Large intestine (tissue), 3 donors: Measurements from ENCODE around the gene LINGO4. TPM values are rescaled to one million over a fixed set of nuclear protein-coding genes. Genes with fewer than 3 reads are reported as not detected.

Experiments used
- DNase-seq, 2 donors: peaks; one replicate each; pipeline versions ENCODE4 v3.0.0 to v3.0.0-alpha.2; 2013
- H3K27ac ChIP-seq: one replicate; pipeline ENCODE4 v1.5.1; 2013; ENCODE audit warnings: low read length
- H3K27me3 ChIP-seq: 2 replicates; pipeline ENCODE4 v1.6.1; 2013; ENCODE audit warnings: low read length; ENCODE audit not compliant: control insufficient read depth, insufficient read depth
- H3K36me3 ChIP-seq: 2 replicates; pipeline ENCODE4 v1.6.1; 2013; ENCODE audit warnings: low read length; ENCODE audit not compliant: control insufficient read depth, insufficient read depth
- H3K4me1 ChIP-seq: one replicate; pipeline ENCODE4 v1.6.1; 2013; ENCODE audit warnings: low read length; ENCODE audit not compliant: control insufficient read depth, insufficient read depth
- H3K4me3 ChIP-seq: one replicate; pipeline ENCODE4 v1.5.1; 2013; ENCODE audit warnings: low read length
- H3K9me3 ChIP-seq: one replicate; pipeline ENCODE4 v1.6.1; 2013; ENCODE audit warnings: mild to moderate bottlenecking, low read depth, low read length, moderate library complexity; ENCODE audit not compliant: control insufficient read depth
- whole genome bisulfite sequencing: methylation state at CpG from one replicate; pipeline ENCODE4 v1.1.5; 2013; ENCODE audit warnings: low lambda C conversion rate; ENCODE audit not compliant: insufficient coverage; 5-methylcytosine and 5-hydroxymethylcytosine counted together
- polyA plus RNA-seq: library from polyadenylated mRNA; unstranded; fragments of 120-200 nt; gene quantifications from one replicate; pipeline ENCODE4 v1.2.1, GENCODE V29; 2013

Gene LINGO4
- polyA plus RNA-seq, 1 donor: 0.81 TPM

DNA sequence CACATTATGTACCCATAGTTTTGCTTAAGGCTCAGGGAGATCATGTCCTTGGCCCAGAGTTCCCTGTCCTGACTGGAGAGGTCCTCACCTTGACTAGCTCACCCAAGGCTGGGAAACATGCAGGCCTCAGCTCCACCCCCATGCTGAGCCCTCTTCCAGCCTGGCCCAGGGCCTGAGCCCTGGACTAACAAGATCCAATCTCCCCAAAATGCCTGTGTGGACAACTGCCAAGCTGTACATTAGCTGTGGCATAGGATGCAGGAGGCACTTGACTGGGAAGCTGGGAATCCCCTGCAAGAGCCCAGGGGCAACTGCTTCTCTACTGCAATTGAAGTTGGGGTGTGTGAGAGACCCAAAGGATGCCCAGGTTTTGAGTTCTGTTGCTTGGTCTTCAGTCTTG is 2.1 kb downstream of the LINGO4 start:
- Histone ChIP-seq H3K9me3 (no peaks in the 10 kb centered on the region), H3K27ac (no peak overlapping the region), H3K36me3 (no peaks in the 10 kb centered on the region), H3K27me3 (peaks cover 47% of the 10 kb centered on the region), H3K4me1 (no peaks in the 10 kb centered on the region), H3K4me3 (no peak overlapping the region)
- DNase-seq: no peak

DNA sequence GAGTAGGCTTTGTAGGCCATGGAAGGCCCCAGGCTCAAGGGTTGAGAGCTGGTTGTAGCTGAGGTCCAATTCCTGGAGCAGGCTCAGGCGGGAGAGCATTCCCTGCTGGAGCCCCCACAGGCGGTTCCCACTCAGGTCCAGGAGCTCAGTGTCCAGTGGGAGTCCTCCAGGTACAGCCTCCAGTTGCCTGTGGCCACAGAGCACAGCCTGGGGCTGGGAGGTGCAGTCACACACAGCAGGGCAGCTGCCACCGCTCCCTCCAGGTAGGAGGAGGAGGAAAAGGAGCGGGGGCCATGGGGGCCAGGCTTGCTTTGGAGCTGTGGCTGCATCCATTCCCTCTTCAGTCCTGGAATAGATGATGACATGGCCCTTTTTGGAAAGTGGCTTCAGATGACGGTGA is 2.8 kb downstream of the LINGO4 start:
- Histone ChIP-seq H3K9me3 (no peaks in the 10 kb centered on the region), H3K36me3 (no peaks in the 10 kb centered on the region), H3K27ac (no peak overlapping the region), H3K4me3 (no peak overlapping the region), H3K4me1 (no peaks in the 10 kb centered on the region), H3K27me3 (peaks cover 47% of the 10 kb centered on the region)
- WGBS: no CpG with 5 or more reads among the region's 5 CpGs
- no peak for DNase-seq

GRCh38 chr1:151801846-151802245 is 3.4 kb downstream of the LINGO4 start:
- no CpG with 5 or more reads among the region's 7 CpGs for WGBS
- Histone ChIP-seq H3K9me3 (no peaks in the 10 kb centered on the region), H3K27me3 (peaks cover 47% of the 10 kb centered on the region), H3K4me1 (no peaks in the 10 kb centered on the region), H3K4me3 (no peak overlapping the region), H3K27ac (no peak overlapping the region), H3K36me3 (no peaks in the 10 kb centered on the region)
- no peak for DNase-seq

DNA sequence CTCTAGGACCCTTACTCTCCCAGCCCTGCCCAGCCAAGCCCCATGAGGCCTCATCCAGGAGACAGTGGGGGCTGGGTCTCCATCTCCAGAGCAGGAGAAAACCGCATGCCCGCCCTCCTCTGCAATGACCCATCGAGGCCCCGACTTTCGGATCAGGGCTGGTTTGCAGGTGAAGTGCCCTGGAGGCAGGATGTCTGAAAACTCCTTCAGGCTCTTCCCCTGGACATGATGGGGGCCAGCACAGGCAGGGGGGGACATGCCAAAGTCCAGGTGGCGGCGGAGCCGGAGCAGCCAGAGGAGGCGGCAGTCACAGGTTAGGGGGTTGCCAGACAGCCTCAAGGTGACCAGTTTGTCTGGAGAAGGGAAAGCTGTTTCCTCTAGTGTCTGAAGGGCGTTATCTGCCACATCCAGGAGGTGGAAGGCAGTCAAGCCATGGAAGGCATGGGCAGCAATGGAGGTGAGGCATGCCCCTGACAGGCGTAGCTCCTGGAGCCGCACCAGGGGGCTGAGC is 3.9 kb downstream of the LINGO4 start:
- Histone ChIP-seq H3K27me3 (peaks cover 47% of the 10 kb centered on the region), H3K4me1 (no peaks in the 10 kb centered on the region), H3K4me3 (no peak overlapping the region), H3K9me3 (no peaks in the 10 kb centered on the region), H3K27ac (no peak overlapping the region), H3K36me3 (no peaks in the 10 kb centered on the region)
- no peak for DNase-seq
- no CpG with 5 or more reads among the region's 12 CpGs for WGBS

- Histone ChIP-seq H3K27ac (no peak overlapping the region), H3K4me1 (no peaks in the 10 kb centered on the region), H3K27me3 (peaks cover 47% of the 10 kb centered on the region), H3K9me3 (no peaks in the 10 kb centered on the region), H3K4me3 (no peak overlapping the region), H3K36me3 (no peaks in the 10 kb centered on the region)
- no CpG with 5 or more reads among the region's 8 CpGs for WGBS
- DNase-seq: no peak
These were observed 4.4 kb downstream of the LINGO4 start for GRCh38 chr1:151800830-151801229.

DNA sequence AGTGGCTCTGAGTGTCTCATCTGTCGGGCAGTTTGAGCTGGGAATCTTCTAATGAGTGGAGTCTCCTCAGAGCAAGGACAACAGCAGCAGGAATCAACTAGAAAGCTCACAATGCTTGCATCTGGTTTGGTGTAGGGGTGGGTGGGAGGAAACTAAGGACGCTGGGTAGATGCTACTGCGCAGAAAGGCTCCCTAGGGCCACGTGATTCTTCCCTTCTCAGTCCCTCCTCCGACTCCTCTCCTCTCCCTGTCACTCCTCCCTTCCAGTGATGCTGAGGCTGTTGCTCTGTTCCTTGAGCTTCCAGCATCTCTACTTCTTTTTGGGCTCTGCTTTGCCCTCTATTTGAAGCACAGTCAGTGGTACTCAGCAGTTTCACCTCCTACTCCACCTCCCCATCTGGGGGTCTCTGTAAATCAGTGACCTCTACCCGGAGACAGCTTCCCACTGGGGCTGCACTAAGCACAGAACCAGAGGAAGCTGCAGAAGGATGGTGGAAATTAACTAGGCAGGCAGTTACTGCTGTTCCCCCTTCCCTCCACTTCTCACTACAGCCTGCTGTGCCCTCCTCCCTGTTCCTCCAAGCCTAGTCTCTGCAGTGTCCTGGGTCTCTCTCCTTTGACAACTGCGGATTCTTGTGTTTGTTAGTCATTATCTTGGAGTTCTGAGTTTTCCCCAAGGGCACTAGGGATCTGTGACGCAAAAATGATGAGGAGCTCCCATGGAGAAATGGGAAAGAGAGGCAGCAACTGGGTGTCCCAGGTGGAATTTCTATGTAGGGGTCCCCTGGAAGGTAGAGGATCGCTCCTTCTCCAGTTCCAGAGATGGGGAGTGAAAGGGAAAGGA is 5.8 kb downstream of the LINGO4 start:
- DNase-seq: no peak
- Histone ChIP-seq H3K9me3 (no peaks in the 10 kb centered on the region), H3K27me3 (peaks cover 34% of the 10 kb centered on the region), H3K4me3 (no peak overlapping the region), H3K27ac (no peak overlapping the region), H3K36me3 (no peaks in the 10 kb centered on the region), H3K4me1 (no peaks in the 10 kb centered on the region)
- no CpG with 5 or more reads among the region's 9 CpGs for WGBS

- Histone ChIP-seq H3K4me3 (no peak overlapping the region), H3K27ac (no peak overlapping the region), H3K36me3 (no peaks in the 10 kb centered on the region), H3K27me3 (peaks cover 26% of the 10 kb centered on the region), H3K9me3 (no peaks in the 10 kb centered on the region), H3K4me1 (no peaks in the 10 kb centered on the region)
- WGBS: no CpG with 5 or more reads among the region's 5 CpGs
- no peak for DNase-seq
These were observed 6.6 kb downstream of the LINGO4 start for GRCh38 chr1:151798571-151798970.

DNA sequence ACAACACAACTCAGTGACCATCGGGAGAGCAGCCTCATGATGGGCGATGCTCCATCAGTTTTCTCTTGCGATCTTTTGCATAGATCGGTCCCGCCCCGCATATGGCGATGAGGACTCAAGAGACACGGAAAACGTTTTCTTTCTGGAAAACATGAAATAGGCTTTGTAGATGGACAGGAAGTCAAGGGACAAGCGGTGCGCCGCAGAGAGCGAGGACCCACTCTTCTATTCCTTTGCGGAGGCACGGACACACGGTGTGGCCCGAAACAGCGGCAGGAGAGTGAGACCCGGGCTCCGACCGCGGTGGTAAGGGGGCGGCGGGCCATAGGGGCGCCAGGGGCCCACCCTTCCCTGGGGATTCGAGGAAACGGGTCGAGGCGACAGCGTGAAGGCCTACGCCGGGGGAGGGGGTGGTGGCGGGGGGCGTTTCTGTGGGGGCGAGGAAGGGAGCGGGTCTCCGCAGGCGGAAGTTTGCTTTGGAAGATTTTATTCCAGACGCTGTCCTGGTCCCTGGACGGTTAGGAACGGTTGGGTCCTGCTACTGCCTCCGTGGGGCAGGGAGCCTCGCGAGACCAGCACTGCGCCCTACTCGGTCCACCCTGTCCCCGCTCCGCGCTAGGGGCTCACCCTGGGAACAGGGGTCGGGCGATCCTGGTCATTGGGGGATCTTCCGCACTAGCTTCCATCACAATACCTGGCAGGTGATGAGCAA is 14.1 kb downstream of the LINGO4 start:
- H3K9me3 ChIP-seq: no peaks in the 10 kb centered on the region
- H3K4me1 ChIP-seq: no peaks in the 10 kb centered on the region
- H3K27me3 ChIP-seq: peaks cover 1% of the 10 kb centered on the region
- WGBS: no CpG with 5 or more reads among the region's 52 CpGs
- peak in 1 of 2 donors; percentile 26 for DNase-seq
- no peak overlapping the region for H3K27ac ChIP-seq
- H3K36me3 ChIP-seq: no peaks in the 10 kb centered on the region
- peak overlapping the region; percentile 63 for H3K4me3 ChIP-seq

DNA sequence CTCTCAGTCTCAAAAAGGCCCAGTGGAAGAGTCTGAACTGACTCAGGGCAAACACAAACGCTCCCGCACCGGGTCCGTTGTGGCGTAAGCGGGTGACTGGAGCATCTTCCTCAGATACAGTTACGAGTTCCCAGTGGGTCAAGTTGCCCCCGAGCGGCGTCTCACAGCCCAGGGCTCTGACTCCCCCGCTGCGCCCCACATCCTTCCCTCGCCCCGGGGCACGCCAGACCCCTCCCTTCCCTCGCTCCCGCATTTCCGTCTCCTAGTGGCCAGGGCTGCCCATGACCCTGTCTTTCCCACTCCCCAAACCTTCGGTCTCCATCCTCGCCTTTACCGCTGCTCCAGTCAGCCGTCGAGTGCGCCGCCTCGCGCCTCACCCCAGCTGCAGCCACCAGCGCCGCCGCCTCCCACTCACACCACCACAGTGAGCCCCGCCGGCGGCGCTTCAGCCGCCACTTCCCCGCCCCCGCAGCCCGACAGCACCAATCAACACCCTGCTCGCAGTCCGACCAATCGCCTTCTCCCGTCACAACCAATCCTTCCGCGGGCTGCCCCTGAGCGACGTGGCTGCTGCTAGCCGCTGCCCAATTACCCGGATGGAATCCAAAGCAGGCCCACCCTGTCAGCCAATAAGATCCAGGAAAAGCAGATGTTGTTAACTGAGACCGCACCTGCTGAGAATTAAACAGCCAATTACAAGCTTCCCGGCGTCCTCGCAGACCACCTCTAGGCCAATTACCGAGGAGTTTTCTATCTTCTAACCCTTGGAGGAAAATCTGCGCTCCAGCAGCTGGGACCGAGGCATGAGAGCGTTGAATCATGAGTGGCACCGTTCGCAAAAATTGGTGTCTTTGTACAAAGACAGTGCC is 14.9 kb downstream of the LINGO4 start, which contains the start of gene TDRKH:
Gene TDRKH, minus strand, starts transcription at position 430 of the 869 bp plus-strand sequence. CDS start 7,478 bp downstream, outside the sequence.
- H3K4me3 ChIP-seq: peak within 1 kb of the TSS; percentile 63
- no peaks in the 10 kb centered on the region for H3K9me3 ChIP-seq
- H3K4me1 ChIP-seq: no peaks in the 10 kb centered on the region
- DNase-seq: peak; percentile 98 to 99
- peaks cover 2% of the 10 kb centered on the region for H3K27me3 ChIP-seq
- no CpG with 5 or more reads among the region's 58 CpGs for WGBS
- H3K27ac ChIP-seq: no peak within 1 kb of the TSS
- H3K36me3 ChIP-seq: no peaks in the 10 kb centered on the region

GRCh38 chr1:151787689-151788088 is 17.5 kb downstream of the LINGO4 start:
- DNase-seq: no peak
- no peaks in the 10 kb centered on the region for H3K36me3 ChIP-seq
- H3K9me3 ChIP-seq: no peaks in the 10 kb centered on the region
- no peaks in the 10 kb centered on the region for H3K4me1 ChIP-seq
- H3K4me3 ChIP-seq: no peak overlapping the region
- no CpG with 5 or more reads among the region's 3 CpGs for WGBS
- no peak overlapping the region for H3K27ac ChIP-seq
- peaks cover 2% of the 10 kb centered on the region for H3K27me3 ChIP-seq
